ENCODE measurements around the gene CALB2.
"Not testable (repeated sequence)": the region's sequence is repeated elsewhere in the genome, so short reads cannot be mapped to it uniquely, and the experiment has no call there.

The CALB2 gene

GRCh38 chr16:71358464-71358998, at the start of gene CALB2:
Gene CALB2, plus strand, starts transcription at chr16:71358723. Its CDS starts 70 bp downstream, at chr16:71358793.
- DNase-seq: no peak

GRCh38 chr16:71311553-71312158, 46.9 kb upstream of the CALB2 start:
- DNase-seq: no peak

- DNase-seq: not testable (repeated sequence)
Observed at GRCh38 chr16:71313591-71313990, 44.9 kb upstream of the CALB2 start.

GRCh38 chr16:71315269-71315668, 43.3 kb upstream of the CALB2 start:
- no peak for DNase-seq

- no peak for DNase-seq
Observed at GRCh38 chr16:71319999-71320398, 38.5 kb upstream of the CALB2 start.

- no peak for DNase-seq
Observed at GRCh38 chr16:71327720-71328119, 30.8 kb upstream of the CALB2 start.

GRCh38 chr16:71328151-71328550, 30.4 kb upstream of the CALB2 start:
- no peak for DNase-seq

- no peak for DNase-seq
Observed at GRCh38 chr16:71337631-71338030, 20.9 kb upstream of the CALB2 start.

GRCh38 chr16:71338193-71338592, 20.3 kb upstream of the CALB2 start:
- DNase-seq: no peak

- DNase-seq: no peak
Observed at GRCh38 chr16:71338632-71339031, 19.9 kb upstream of the CALB2 start.

GRCh38 chr16:71339236-71340171, 19.0 kb upstream of the CALB2 start:
- DNase-seq: no peak

- DNase-seq: no peak
Observed at GRCh38 chr16:71340406-71340805, 18.1 kb upstream of the CALB2 start.

GRCh38 chr16:71341881-71342280, 16.6 kb upstream of the CALB2 start:
- DNase-seq: no peak

GRCh38 chr16:71343078-71343477, 15.4 kb upstream of the CALB2 start:
- no peak for DNase-seq

GRCh38 chr16:71344315-71344905, 14.1 kb upstream of the CALB2 start:
- DNase-seq: no peak

GRCh38 chr16:71345031-71345430, 13.5 kb upstream of the CALB2 start:
- DNase-seq: no peak

- no peak for DNase-seq
Observed at GRCh38 chr16:71347146-71347545, 11.4 kb upstream of the CALB2 start.

GRCh38 chr16:71348262-71349085, 10.0 kb upstream of the CALB2 start:
- no peak for DNase-seq

- no peak for DNase-seq
Observed at GRCh38 chr16:71350821-71351557, 7.5 kb upstream of the CALB2 start.

- no peak for DNase-seq
Observed at GRCh38 chr16:71351558-71351901, 7.0 kb upstream of the CALB2 start.

GRCh38 chr16:71352466-71352865, 6.1 kb upstream of the CALB2 start:
- DNase-seq: no peak

GRCh38 chr16:71352963-71353460, 5.5 kb upstream of the CALB2 start:
- DNase-seq: no peak

Data from NK-92 treated with Interleukin-12 subunit alpha and Interleukin-12 subunit beta, amount 100 ng/mL, for 24 hours (cell line).